HG03520 (cell line): ENCODE data around the gene C1orf185.
"Not testable (repeated sequence)": the region's sequence is repeated elsewhere in the genome, so short reads cannot be mapped to it uniquely, and the experiment has no call there.

Source experiments
- ATAC-seq: cut with Tn5 transposase; IDR thresholded peaks from one replicate; pipeline ENCODE4 v1.9.1; 2021; ENCODE audit warnings: mild to moderate bottlenecking, moderate library complexity; ENCODE audit not compliant: unreplicated experiment

Gene C1orf185

DNA sequence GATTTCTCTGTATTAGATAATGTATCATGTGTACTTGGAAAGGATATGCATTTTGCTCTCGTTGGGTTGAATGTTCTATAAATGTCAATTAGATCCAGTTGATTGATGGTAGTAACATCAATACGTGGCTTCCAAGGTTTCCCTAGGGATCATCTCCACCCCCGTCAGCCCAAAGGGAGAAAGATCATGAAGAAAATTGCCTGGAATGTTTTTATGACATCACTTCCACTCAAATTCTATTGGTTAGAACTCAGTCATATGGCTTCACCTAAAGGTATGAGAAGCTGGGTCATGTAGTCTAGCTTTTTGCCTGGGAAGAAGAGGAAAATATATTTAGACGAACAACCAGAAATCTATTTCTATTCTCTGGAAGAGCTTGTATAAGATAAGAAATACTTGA, at the start of gene C1orf185:
TSS of gene C1orf185 (plus strand) at position 253 of the 400 bp plus-strand sequence. CDS start at position 259, 6 bp downstream.
- no peak for ATAC-seq

DNA sequence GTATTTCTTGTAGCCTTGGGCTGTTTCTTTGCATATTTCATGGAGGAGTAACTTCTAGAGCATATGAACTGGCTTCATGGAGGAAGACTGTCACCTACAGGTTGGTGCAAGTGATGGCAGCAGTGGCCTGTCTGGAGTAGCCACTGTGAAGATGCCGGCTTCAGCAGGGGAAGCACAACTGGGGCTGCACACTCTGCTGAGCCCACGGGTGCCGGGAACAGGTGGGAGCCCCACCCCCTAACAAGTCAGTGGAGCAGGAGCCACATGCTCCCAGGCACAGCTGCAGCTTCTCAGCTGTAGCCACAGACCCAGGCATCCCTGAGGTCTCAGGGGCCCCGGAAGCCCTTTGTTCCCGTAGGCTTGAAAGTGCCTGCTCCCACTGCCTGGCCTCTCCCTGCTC, 43.2 kb upstream of the C1orf185 start:
- no peak for ATAC-seq

DNA sequence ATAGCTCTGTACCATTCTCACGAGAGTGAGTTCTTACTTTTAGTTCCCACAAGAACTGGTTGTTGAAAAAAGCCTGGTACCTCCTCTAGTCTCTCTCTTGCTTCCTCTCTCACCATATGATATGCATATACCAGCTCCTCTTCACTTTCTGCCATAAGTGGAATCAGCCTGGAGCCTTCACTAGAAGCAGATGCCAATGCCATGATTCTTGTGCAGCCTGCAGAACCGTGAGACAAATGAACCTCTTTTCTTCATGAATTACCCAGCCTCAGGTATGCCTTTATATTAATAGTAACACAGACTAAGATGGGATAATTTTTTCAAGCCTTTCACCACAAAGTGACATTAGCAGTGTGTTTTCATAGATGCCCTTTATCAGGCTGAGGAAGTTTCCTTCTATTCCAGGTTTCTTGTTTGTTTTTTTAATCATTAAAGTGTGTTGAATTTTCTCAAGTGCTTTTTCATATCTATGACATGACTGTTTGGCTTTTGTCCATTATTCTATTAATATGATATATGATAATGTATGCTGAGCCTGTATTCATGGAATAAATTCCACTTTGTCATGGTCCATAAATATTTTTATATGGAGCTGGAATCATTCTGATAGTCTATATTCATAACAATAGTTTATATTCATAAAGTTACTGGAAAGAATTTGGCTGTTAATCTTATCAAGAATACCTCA, 40.7 kb upstream of the C1orf185 start:
- no peak for ATAC-seq

DNA sequence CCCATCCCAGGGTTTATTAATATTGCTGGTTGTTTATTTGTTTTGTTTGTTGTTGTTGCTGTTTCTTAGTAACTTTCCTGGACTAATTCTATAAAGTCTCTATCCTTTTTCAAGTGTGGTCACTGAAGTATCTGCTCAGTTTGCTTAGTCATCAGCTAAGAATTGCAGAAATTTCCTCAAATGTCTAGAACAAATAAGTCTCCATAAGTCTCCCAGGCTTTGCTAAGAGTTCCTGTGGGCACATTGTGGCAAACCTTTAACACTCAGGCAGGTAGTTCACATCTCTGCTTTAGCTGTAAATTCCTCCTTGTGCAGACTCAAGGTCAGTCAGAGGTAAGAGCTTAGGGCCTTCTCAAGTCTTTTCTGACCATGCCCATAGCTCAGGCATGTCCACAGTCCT, 38.9 kb upstream of the C1orf185 start:
- ATAC-seq = no peak

DNA sequence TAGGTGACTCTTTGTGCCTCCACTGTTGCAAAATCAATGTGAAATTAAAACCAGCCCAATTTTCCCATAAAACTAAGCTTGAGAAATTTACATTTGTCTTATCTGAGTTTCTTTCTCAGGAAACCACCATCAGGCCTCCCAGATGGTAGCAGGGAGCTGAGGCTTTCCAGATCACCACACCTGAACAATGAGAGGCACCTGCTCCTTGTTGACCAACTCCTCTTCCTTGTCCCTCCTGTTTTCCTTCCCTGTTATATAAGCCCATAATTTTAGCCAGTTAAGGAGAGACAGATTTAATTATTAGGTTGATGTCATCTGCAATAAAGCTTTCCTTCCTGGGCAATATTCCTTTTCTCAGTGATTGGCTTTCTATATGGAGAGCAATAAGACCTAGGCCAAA, 32.0 kb upstream of the C1orf185 start:
- no peak for ATAC-seq

DNA sequence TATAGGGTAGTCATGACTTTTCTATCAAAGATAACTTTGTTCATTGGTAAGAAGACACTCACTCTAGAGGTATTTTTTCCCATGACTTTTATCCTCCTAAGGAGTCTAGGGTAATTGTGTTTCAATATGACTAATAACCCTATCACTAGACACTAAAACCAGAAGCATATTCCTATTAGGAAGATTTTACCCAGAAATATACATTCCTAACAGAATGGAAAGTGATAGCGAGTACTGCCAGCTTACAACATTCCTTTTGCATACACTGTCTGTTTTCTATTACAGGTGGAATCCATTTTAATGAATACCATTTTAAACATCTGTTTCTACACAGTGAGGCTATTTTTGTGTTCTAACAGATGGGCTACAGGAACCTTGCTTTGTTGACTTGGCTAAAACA, 31.4 kb upstream of the C1orf185 start:
- no peak for ATAC-seq

DNA sequence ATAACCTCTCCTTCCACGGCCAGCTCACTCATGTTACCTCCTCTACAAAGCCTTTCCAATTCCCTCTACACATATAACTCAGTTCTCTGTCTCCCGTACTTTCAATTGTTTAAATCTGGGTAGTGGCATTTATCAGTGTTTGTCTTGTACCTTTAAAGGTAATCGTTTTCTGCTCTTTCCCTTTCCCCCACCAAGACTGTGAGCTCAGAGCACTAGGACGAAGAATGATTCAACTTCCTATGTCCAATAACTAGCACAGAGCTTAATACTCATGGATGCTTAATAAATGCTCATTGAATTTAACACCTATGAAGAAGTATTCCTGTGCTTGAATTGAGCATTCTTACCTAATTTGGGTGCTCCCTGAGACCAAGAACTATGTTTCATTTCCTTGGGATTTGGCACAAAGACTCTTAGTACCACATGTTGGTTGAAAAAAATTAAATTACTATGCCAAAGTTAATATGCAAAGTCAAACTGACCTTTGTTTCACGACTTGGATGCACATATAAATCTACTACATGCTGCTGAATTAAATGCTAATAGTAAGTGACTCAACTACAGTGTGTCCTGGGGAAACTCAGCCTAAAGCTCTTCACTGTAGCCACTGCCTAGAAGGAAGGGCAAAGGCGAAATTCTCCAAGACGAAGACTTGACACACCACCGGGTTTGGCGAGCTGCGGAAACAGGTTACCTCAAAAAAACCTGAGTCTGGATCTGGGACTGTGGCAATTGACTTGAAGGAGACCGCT, 30.6 kb upstream of the C1orf185 start:
- ATAC-seq = no peak

DNA sequence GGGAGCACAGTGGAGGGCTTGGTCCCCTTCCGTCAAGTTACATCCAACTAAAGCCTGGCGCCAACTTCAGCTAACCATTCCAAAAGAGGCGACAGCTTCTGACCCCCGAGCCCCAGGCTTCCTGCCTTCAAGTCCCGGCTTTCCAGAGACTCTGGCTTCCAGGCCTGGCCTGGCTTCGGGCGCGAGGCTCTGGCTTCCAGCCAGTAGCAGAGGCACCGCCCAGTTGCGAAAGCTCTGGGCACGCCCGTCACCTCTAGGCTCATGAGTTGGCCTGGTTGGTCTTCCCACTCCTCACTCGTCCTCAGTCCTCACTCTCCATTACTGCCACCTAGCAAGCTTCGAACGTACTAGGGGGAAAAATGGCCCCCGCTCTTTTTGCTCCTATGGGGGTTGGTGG, 30.0 kb upstream of the C1orf185 start:
- ATAC-seq = no peak

DNA sequence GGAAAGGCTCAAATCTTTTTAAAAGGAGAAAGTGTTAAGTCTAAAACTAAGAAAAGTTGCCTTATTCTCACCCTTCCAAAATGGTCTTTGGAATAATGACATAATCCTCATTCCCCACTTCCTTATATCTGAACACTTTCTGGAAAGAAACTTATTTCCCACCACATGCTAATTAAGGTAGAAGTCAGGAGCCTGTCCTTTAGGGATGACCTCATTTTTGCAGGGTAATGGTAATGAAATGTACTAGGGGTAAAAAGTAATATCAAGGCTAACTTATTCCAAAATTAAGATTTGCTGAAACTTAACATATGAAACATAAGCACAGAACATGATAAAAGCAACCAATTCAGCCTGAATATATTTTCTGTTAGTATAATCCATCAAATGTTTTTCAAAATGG, 29.4 kb upstream of the C1orf185 start:
- ATAC-seq = no peak

DNA sequence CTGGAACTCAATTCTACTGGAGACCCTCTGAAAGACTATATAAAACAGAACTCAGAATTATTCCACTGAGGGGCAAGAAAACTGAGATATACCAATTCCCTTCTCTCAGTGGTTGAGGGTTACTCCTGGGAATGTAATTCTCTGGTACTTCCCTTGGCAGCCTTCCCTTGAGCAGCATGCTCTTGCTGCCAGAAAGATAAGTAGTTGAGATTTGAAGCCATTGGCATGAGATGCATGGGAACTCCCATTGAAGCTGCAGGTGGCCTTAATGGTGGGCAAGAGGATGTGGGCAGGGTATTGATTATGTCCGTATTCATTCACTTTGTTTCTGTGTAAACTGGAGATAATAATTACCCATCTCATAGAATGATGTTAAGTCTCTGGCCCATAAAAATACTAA, 28.6 kb upstream of the C1orf185 start:
- no peak for ATAC-seq

DNA sequence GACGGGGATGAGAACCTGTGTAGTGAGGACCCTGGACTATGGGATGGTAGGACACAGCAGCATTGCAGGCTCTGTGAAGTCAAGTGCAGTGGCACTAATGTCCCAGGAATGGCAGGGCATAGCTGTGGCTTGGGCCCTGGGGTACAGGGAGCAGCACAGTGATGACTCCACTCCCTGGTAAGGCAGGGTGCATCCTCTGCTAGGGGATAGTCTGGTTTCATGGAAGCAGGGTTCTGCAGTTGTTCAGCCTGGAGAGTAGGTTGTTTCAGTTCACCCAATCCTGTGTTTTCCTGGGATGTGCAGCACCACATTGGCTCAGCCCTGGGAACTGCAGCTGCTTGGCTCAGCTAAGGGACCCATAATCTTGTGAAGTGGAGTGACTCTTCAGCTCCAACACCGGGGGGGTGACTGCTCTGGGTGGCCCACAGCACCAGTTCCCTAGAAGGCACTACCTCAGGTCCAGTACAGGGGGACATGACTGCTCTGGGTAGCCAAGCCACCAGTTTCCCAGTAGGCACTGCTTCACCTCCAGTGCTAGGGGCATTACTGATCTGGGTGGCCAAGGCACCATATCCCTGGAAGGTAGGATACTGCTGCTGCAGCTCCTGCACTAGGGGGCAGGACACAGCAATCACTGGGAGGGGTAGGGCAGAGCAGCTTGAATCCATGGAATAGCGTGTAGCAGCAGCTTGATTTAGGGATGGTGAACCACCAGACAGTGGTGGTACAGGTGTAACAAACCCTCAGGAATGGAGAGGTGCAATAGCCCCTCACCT, 15.3 kb upstream of the C1orf185 start:
- no peak for ATAC-seq

DNA sequence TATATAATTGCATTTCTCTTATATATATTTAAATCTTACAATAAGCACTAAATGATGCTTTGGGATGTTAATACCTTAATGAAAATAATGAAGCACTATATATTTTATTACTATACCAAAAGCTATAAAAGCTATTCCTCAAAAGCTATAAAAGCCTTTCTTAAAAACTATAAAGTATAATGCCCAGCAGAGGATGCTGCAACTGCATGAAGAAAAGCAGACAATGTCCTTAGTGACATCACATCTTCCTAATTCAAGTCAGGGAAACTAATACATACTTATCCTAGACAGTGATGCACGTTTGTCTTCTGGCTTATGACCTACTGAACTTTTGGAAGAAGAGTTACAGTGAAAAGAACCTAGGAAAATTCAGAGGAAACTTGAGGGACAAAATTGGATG, 13.6 kb upstream of the C1orf185 start:
- no peak for ATAC-seq

DNA sequence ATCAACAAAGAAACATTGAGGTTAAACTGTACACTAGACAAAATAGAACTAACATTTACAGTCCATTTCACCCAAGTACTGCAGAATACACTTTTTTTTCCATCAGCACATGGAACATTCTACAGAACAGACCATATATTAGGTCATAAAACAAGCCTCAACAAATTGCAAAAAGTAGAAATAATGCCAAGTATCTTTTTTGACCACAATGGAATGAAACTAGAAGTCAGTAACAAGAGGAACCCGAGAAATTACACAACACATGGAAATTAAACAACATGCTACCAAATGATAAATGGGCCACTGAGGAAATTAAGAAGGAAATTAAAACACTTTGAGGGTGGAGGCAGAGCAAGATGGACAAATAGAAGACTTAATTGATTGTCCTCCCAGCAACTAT, 8.4 kb upstream of the C1orf185 start:
- no peak for ATAC-seq

DNA sequence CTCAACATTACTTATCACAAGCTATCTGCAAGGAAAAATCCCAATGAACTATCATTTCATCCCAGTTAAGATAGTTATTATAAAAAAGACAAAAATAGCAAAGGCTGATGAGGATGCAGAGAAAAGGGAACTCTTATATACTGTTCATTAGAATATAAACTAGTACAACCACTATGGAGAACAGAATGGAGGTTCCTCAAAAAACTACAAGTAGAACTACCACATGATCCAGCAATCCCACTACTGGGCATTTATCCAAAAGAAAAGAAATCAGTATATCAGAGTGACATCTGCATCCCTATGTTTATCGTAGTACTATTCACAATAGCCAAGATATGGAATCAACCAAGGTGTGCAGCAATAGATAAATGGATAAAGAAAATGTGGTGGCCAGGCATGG, 4.9 kb upstream of the C1orf185 start:
- ATAC-seq = no peak

DNA sequence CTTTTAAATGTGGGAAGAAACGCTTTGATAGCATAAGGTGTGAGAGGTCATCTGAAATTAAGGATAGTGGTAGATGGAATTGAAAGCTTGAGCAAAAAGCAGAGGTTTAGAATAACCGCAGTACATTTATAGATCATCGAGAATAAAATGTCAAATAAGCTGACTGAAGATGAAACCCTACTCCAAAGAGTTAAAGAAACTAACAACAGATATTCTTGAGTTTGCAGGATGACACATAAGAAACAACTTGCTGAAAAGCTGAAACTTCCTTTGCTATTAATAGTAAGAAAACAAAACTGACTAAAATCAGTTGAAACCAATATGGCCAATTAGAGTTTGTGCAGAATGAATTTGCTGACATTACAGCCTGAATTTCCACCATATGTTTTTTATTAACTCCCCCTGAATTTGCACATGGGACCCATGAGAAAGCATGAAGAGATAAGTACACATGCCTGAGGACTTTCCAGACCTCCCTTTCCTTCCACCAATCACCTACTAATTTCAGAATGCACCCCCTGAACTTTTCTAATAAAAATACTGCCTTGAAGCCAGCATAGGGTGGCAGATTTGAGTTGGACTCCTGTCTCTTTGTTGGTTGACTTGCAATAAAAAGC, 1.7 kb upstream of the C1orf185 start:
- ATAC-seq = peak; percentile 53

DNA sequence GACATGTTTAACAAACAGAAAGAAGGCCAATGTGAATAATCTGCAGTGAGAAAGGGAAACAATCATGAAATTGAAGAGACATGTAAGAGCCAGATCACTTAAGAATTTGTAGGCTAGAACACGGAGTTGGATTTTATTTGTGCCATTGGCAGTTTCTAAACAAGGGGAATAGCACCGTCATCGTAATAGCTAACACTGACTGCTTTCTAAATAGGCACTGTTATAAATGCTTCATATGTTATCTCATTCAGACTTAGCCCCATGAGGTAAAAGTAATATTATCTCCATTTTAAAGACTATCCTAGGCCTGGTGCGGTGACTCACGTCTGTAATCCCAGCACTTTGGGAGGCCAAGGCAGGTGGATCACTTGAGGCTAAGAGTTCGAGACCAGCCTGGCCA, 12.1 kb downstream of the C1orf185 start:
- ATAC-seq = no peak

DNA sequence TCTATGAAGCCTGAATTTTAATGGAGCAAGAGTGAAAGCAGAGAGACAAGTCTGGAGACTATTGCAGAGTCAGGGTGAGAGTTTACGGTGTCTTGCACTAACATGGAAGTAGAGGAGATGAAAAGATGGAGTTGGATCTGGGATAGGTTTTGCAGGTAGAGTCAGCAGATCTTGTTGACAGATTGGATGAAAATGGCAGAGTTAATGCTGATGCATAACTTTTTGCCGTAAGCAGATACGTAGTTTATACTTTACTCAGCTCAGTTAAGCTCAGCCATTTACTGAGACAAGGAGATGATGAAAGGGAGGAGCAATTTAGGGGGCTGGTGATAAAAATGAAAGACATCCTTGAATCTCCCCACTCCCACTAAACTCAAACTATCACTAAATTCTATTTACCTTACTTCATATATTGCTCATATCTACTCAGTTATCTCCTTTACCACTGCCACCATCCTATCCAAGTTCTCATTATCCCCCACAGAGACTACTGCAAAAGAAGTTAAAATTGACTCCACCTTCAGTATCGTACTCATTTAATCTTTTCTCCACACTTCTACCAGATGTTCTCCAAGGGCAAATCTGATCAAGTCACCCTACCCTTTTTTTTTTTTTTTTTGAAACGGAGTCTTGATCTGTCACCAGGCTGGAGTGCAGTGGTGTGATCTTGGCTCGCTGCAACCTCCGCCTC, 13.8 kb downstream of the C1orf185 start:
- no peak for ATAC-seq

DNA sequence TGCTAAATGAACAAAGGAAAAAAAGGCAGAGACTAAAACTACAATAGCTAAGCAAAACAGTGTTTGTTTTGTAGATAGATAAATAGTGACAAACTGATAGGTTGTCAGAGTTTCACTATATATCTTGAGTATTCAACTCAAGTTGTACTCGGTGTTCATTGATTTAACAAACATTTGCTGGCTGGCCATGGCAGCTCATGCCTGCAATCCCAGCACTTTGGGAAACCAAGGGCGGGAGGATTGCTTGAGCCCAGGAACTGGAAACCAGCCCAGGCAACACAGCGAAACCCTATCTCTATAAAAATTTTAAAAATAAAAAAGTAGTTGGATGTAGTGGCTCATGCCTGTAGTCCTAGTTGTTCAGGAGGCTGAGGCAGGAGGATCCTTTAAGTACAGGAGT, 17.3 kb downstream of the C1orf185 start:
- no peak for ATAC-seq

DNA sequence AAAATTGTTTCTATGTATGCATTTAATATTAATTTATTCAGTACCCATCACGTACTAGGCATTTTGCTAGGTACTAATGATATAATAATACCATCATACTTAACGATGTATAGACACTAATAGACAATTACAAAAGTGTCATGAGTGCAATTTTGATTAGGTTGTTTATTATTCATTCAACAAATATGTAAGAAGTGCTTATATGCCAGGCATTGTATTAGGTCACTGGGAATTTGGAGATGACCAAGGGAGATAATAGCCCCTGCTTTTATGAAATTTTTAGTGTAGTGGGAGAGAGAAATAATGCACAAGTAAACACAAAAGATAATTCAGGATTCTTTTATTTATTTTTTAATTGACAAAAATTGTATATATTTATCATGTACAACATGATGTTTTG, 18.6 kb downstream of the C1orf185 start:
- ATAC-seq = no peak

DNA sequence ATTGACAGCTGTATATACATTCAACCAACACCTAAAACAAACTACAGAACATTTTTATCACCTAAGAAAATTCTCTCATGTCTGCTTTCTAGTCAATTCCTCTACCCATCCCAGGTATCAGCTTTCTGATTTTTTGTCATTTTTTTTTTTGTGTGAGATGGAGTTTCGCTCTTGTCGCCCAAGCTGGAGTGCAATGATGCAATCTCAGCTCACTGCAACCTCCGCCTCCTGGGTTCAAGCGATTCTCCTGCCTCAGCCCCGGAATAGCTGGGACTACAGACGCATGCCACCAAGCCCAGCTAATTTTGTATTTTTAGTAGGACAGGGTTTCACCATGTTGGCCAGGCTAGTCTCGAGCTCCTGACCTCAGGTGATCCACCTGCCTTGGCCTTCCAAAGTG, 25.1 kb downstream of the C1orf185 start:
- ATAC-seq = not testable (repeated sequence)

DNA sequence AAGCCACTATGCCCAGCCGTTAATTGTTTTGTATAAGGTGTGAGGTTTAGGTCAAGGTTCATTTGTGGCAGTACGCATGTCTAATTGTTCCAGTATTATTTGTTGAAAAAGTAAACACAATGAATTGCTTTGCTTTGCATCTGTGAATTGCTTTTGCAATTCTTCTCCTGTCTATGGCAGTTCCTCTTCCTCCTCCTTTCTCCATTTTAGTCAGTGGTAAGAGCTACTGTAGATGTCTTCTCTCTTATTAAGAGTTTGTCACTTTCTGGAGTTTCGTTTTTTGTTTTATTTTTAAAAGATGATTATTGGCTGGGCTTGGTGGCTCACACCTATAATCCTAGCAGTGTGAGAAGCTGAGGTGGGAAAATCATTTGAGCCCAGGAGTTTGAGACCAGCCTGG, 29.2 kb downstream of the C1orf185 start:
- ATAC-seq = no peak
